Neural cell (in vitro differentiated cells): ENCODE results near the gene TRAPPC10. TPM values are rescaled to one million over a fixed set of nuclear protein-coding genes. Genes with fewer than 3 reads are reported as not detected.
"Not testable (repeated sequence)": the region's sequence is repeated elsewhere in the genome, so short reads cannot be mapped to it uniquely, and the experiment has no call there.

Experiments
- H2AFZ ChIP-seq: fragments of 200-600, 300-800 bp; sonication (generic), shearing (Covaris generic); 2 replicates; pipeline ENCODE4 v1.6.0; 2014; ENCODE audit warnings: low read depth, mild to moderate bottlenecking, antibody characterized with exemption, low read length, moderate library complexity
- H3F3A ChIP-seq: fragments of 200-600 bp; shearing (Covaris generic); 2 replicates; pipeline ENCODE4 v1.6.1; 2016; ENCODE audit warnings: mild to moderate bottlenecking, moderate library complexity, mixed read lengths, antibody characterized with exemption, low read length; ENCODE audit not compliant: insufficient read depth, poor library complexity, severe bottlenecking
- H3K27ac ChIP-seq: fragments of 200-600, 300-800 bp; sonication (generic), shearing (Covaris generic); 2 replicates; pipeline ENCODE4 v1.5.1; 2014; ENCODE audit warnings: mild to moderate bottlenecking, low read length, moderate library complexity
- H3K27me3 ChIP-seq: fragments of 300-800, 200-600 bp; sonication (generic), shearing (Covaris generic); 2 replicates; pipeline ENCODE4 v1.6.0; 2014; ENCODE audit warnings: mild to moderate bottlenecking, low read depth, low read length, moderate library complexity; ENCODE audit not compliant: insufficient read depth
- H3K36me3 ChIP-seq: fragments of 300-800, 200-600 bp; sonication (generic), shearing (Covaris generic); 2 replicates; pipeline ENCODE4 v1.5.1; 2014; ENCODE audit warnings: mild to moderate bottlenecking, antibody characterized with exemption, low read length, moderate library complexity; ENCODE audit not compliant: insufficient read depth
- H3K4me2 ChIP-seq: fragments of 300-800, 200-600 bp; sonication (generic), shearing (Covaris generic); 2 replicates; pipeline ENCODE4 v1.6.0; 2014; ENCODE audit warnings: mild to moderate bottlenecking, low read length
- H3K4me3 ChIP-seq: fragments of 300-800, 200-600 bp; sonication (generic), shearing (Covaris generic); 2 replicates; pipeline ENCODE4 v1.5.1; 2014; ENCODE audit warnings: mild to moderate bottlenecking, low read length, moderate library complexity
- H3K79me2 ChIP-seq: fragments of 200-600 bp; shearing (Covaris generic); replicated peaks from 2 replicates; pipeline ENCODE4 v1.6.0; 2014; ENCODE audit warnings: mild to moderate bottlenecking, low read length, moderate library complexity; ENCODE audit not compliant: insufficient read depth
- H3K9ac ChIP-seq: fragments of 300-800, 200-600 bp; sonication (generic), shearing (Covaris generic); 2 replicates; pipeline ENCODE4 v1.6.1; 2016; ENCODE audit warnings: mild to moderate bottlenecking, low read length, mixed read lengths
- H3K9me2 ChIP-seq: fragments of 200-600 bp; shearing (Covaris generic); 2 replicates; pipeline ENCODE4 v1.6.1; 2016; ENCODE audit warnings: mild to moderate bottlenecking, low read length, mixed read lengths; ENCODE audit not compliant: insufficient read depth
- H3K9me3 ChIP-seq: fragments of 200-600, 300-800 bp; sonication (generic), shearing (Covaris generic); 2 replicates; pipeline ENCODE4 v1.6.1; 2016; ENCODE audit warnings: mild to moderate bottlenecking, mixed run types, low read length, moderate library complexity, mixed read lengths
- H4K20me1 ChIP-seq: fragments of 200-600 bp; shearing (Covaris generic); 2 replicates; pipeline ENCODE4 v1.6.1; 2016; ENCODE audit warnings: mild to moderate bottlenecking, mixed run types; ENCODE audit not compliant: insufficient read depth
- polyA plus RNA-seq: library from polyadenylated mRNA; depleted of rRNA; stranded (reverse); fragments of >200 nt; gene quantifications from 2 replicates; pipeline ENCODE4 v1.2.3, GENCODE V29; 2014
- small RNA-seq, 3 experiments: library from RNA; depleted of rRNA; stranded (forward); fragments of <200 nt; gene quantifications; one replicate each; pipeline ENCODE3, GENCODE V24; 2012

Gene TRAPPC10
- polyA plus RNA-seq, 1 donor from 2014 or later, result 17.8 TPM

- not testable (repeated sequence) for H3K4me3 ChIP-seq, H3K27me3 ChIP-seq, H3K9me2 ChIP-seq, H3F3A ChIP-seq, H3K9me3 ChIP-seq, H3K4me2 ChIP-seq, H3K79me2 ChIP-seq, H3K36me3 ChIP-seq, H3K9ac ChIP-seq, H4K20me1 ChIP-seq, H3K27ac ChIP-seq, H2AFZ ChIP-seq
Observed at GRCh38 chr21:44150255-44150654, 138.1 kb downstream of the TRAPPC10 start.

- not testable (repeated sequence) for H3K4me2 ChIP-seq, H2AFZ ChIP-seq, H3K9ac ChIP-seq, H3K36me3 ChIP-seq, H3F3A ChIP-seq, H3K4me3 ChIP-seq, H4K20me1 ChIP-seq, H3K79me2 ChIP-seq, H3K27me3 ChIP-seq, H3K9me3 ChIP-seq, H3K27ac ChIP-seq, H3K9me2 ChIP-seq
Observed at GRCh38 chr21:44153214-44153888, 141.2 kb downstream of the TRAPPC10 start.

- H3K4me2 ChIP-seq, H2AFZ ChIP-seq, H3K9me3 ChIP-seq, H3K4me3 ChIP-seq, H3K27me3 ChIP-seq, H3K9me2 ChIP-seq, H3K36me3 ChIP-seq, H3K27ac ChIP-seq, H3K9ac ChIP-seq, H3F3A ChIP-seq, H3K79me2 ChIP-seq, H4K20me1 ChIP-seq: not testable (repeated sequence)
Observed at GRCh38 chr21:44153889-44154228, 141.8 kb downstream of the TRAPPC10 start.

- not testable (repeated sequence) for H4K20me1 ChIP-seq, H2AFZ ChIP-seq, H3K27me3 ChIP-seq, H3K9ac ChIP-seq, H3K4me2 ChIP-seq, H3K27ac ChIP-seq, H3K4me3 ChIP-seq, H3K9me2 ChIP-seq, H3F3A ChIP-seq, H3K79me2 ChIP-seq, H3K9me3 ChIP-seq, H3K36me3 ChIP-seq
Observed at GRCh38 chr21:44154816-44155230, 142.7 kb downstream of the TRAPPC10 start.

GRCh38 chr21:44155231-44155993 lies 143.3 kb downstream of the TRAPPC10 start:
- H3K9ac ChIP-seq, H3K9me2 ChIP-seq, H3K4me3 ChIP-seq, H3F3A ChIP-seq, H3K4me2 ChIP-seq, H2AFZ ChIP-seq, H3K79me2 ChIP-seq, H3K27ac ChIP-seq, H3K9me3 ChIP-seq, H3K36me3 ChIP-seq, H3K27me3 ChIP-seq, H4K20me1 ChIP-seq: not testable (repeated sequence)

- H3K79me2 ChIP-seq, H3K4me2 ChIP-seq, H3F3A ChIP-seq, H3K4me3 ChIP-seq, H3K36me3 ChIP-seq, H2AFZ ChIP-seq, H3K9me2 ChIP-seq, H3K27me3 ChIP-seq, H4K20me1 ChIP-seq, H3K9ac ChIP-seq, H3K27ac ChIP-seq, H3K9me3 ChIP-seq: not testable (repeated sequence)
Observed at GRCh38 chr21:44155994-44156380, 143.9 kb downstream of the TRAPPC10 start.

Small RNA genes lying within 50 kb of the gene (small RNA-seq; reads per million reads assigned to genes)
- gene RNU6-1150P, result 0 reads per million in 3 experiments

Other genes starting within 250 kb of the TRAPPC10 start
- 9.7 and 12.8 TPM in 2 replicates for gene CSTB, start 236.0 kb upstream of the TRAPPC10 start, polyA plus RNA-seq
- 31.3 and 35.8 TPM in 2 replicates for gene RRP1, start 222.7 kb upstream of the TRAPPC10 start, polyA plus RNA-seq
- gene AGPAT3, start 147.1 kb upstream of the TRAPPC10 start, polyA plus RNA-seq, result 8.4 and 9.3 TPM in 2 replicates
- 1.7 and 8.7 TPM in 2 replicates for gene PWP2, start 95.1 kb downstream of the TRAPPC10 start, polyA plus RNA-seq
- gene GATD3, start 121.4 kb downstream of the TRAPPC10 start, polyA plus RNA-seq, result 4.2 and 4.5 TPM in 2 replicates
- gene ICOSLG, start 228.6 kb downstream of the TRAPPC10 start, polyA plus RNA-seq, result not detected in 2 replicates
- gene DNMT3L, start 249.6 kb downstream of the TRAPPC10 start, polyA plus RNA-seq, result not detected in 2 replicates